Kidney epithelial cell (primary cell): Measurements from ENCODE around the gene CD81. TPM values are rescaled to one million over a fixed set of nuclear protein-coding genes. Genes with fewer than 3 reads are reported as not detected.

Experiments used
- DNase-seq: peaks from one replicate; pipeline ENCODE4 v3.0.0-alpha.2; 2010; ENCODE audit warnings: low read depth
- H3K27me3 ChIP-seq: 2 replicates; pipeline ENCODE4 v1.6.0; 2011; ENCODE audit warnings: low read length; ENCODE audit not compliant: control insufficient read depth, insufficient read depth
- H3K36me3 ChIP-seq: 2 replicates; pipeline ENCODE4 v1.5.1; 2011; ENCODE audit warnings: low read length; ENCODE audit not compliant: control insufficient read depth, insufficient read depth
- H3K4me3 ChIP-seq: 2 replicates; pipeline ENCODE4 v1.5.1; 2011; ENCODE audit warnings: low read depth, mild to moderate bottlenecking, control low read depth, low read length
- CTCF ChIP-seq: IDR thresholded peaks from 2 replicates; pipeline ENCODE4 v1.5.1; 2011; ENCODE audit warnings: mild to moderate bottlenecking, moderate library complexity, low read length, control low read depth, inconsistent platforms; ENCODE audit not compliant: insufficient read depth, poor library complexity, severe bottlenecking
- total RNA-seq: library from RNA; depleted of rRNA; stranded (reverse); fragments of >200 nt; gene quantifications from 2 replicates; pipeline ENCODE4 v1.2.3, GENCODE V29; 2015

Gene CD81
- total RNA-seq, 1 donor from 2014 or later, result 216 TPM

GRCh38 chr11:2434506-2435255, 57.6 kb downstream of the CD81 start:
- no peak for TF ChIP-seq CTCF
- H3K27me3 ChIP-seq, result peaks cover 16% of the 10 kb centered on the region
- H3K4me3 ChIP-seq, result no peak overlapping the region
- no peak for DNase-seq
- no peaks in the 10 kb centered on the region for H3K36me3 ChIP-seq

- Histone ChIP-seq H3K36me3 (no peaks in the 10 kb centered on the region), H3K4me3 (no peak overlapping the region), H3K27me3 (peaks cover 16% of the 10 kb centered on the region)
- DNase-seq, result no peak
- no peak for TF ChIP-seq CTCF
These were observed 58.3 kb downstream of the CD81 start for GRCh38 chr11:2435288-2436012.

- no peak overlapping the region for H3K4me3 ChIP-seq
- H3K27me3 ChIP-seq, result peaks cover 18% of the 10 kb centered on the region
- DNase-seq, result no peak
- no peaks in the 10 kb centered on the region for H3K36me3 ChIP-seq
- TF ChIP-seq CTCF, result no peak
These were observed 59.0 kb downstream of the CD81 start for GRCh38 chr11:2436013-2436520.

- H3K36me3 ChIP-seq, result no peaks in the 10 kb centered on the region
- H3K27me3 ChIP-seq, result peaks cover 19% of the 10 kb centered on the region
- no peak for DNase-seq
These were observed 59.5 kb downstream of the CD81 start for GRCh38 chr11:2436521-2437031.

GRCh38 chr11:2437516-2437915, 60.4 kb downstream of the CD81 start:
- Histone ChIP-seq H3K36me3 (no peaks in the 10 kb centered on the region), H3K27me3 (peaks cover 15% of the 10 kb centered on the region), H3K4me3 (no peak overlapping the region)
- DNase-seq, result no peak
- TF ChIP-seq CTCF, result no peak

More at GRCh38 chr11:2436521-2437031, 59.5 kb downstream of the CD81 start:
- no peak for TF ChIP-seq CTCF
- no peak overlapping the region for H3K4me3 ChIP-seq
